ENCODE measurements around the gene SPDYE4.

Gene SPDYE4

DNA sequence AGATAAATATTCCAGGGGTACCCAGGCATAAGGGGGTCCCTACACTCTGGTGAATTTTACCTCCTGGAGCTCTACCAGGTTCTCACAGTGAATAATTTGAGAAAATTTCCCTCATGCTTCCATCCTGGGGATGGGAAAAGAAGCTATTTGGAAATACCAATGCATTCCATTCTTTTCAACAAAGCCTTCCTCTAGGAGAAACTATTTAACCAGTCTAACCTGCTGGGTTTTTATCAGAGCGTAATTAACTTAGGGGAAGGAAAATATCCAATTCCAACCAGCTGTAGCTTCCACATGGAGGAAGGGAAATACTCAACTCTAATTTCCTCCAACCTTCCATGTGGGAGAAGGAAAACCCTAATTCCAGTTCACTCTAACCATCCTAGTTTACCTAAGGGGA, 23.8 kb upstream of the SPDYE4 start:
- no peak for DNase-seq

DNA sequence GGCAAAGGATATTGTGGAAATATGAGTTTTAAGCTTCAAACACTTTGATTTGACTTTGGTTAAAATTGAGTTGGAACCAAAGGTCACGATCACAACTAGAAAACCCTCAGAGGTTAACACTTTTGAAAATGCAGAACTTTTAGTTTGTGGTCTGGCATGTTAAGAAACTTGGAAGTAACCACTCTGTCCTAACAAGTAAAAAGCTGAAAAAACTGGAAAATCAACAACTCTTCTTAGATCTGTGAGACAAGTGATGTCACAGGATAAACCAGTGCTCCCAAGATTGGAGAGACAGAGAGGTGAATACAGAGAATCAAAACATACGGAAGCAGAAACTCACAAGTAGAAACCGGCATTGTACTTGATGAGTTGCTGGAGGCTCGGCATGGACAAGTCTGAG, 23.4 kb upstream of the SPDYE4 start:
- no peak for DNase-seq

DNA sequence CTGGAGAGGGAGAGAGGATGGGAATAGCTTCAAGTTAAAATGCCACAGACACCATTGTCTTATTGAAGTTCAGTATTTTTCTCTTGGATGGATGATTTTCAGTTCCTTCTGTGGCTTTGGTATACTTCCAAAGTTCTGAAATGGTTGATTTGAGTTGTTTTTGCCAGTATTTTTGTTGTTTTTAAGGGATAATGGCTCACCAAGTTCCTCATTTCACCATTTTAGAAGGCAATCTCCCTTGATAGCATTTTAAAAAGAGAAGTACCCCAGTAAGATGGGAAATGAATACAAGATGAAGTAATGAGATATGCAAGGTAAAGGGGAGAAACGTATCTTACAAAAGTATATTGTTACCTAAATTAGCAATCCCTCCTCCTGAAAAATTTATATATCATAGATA, 18.5 kb upstream of the SPDYE4 start:
- no peak for DNase-seq

DNA sequence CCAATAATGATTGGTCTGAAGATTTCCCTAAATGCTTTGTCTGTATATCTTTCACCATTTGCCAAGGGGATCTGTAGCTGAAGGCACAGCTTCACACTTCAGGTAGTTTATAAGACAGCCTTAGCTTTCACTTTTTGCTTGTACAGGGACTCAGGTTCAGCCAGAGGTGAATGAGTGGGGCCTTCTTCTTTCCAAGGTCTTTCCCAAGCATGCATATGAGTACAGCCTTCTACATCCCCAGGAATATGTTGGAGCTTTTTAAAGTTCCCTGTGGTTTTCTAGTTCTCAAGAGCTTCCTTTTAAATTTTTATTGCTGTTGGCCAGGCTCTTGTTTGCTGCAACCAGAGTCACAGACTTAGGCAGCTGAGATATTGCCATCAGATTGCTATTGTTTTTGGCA, 17.9 kb upstream of the SPDYE4 start:
- no peak for DNase-seq

DNA sequence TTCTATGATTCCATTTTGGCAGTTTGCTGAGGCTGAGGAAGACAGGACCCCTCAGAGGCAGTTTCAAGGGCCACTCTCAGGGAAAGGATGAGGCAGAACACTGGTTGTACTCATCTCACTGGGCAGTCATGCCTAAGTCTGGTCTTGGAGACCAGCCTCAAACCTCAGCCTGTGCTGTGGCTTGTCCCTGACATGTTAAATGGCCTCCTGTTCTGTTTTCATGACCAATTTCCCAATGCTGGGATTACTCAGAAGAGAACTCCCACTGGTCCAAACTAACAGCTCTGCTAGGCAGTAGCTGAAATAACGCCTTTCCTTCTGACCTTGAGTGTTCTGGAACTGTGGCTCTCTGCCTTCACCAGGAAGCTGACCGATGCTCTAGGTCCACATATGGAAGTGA, 8.4 kb upstream of the SPDYE4 start:
- DNase-seq = no peak

DNA sequence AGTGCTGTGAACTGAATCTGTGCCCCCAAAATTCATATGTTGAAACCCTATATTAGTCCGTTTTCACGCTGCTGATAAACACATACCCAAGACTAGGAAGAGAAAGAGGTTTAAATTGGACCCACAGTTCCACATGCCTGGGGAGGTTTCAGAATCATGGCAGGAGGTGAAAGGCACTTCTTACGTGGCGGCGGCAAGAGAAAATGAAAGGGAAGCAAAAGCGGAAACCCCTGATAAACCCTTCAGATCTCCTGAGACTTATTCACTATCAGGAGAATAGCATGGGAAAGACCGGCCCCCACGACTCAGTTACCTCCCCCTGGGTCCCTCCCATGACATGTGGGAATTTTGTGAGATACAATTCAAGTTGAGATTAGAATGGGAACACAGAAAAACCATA, 3.7 kb upstream of the SPDYE4 start:
- no peak for DNase-seq

DNA sequence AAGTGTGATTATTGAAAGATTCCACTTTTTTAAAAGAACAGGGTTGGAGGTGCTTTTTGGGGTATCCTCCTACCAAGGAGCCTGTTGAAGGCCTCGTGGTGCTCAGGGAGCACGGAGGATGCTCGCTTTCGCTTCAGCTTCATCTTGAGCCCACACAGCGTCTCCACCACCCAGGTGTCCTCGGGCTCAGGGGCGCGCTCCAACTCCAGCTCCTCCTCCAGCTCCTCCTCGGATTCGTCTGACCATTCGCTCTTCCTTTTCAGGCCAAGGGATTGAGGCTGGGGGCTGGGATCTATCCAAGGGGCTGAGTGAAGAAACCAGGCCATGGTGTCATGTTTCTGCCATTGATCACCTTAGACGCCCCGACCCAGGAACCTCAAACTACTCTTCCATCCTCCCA, 1.2 kb downstream of the SPDYE4 start:
- no peak for DNase-seq

DNA sequence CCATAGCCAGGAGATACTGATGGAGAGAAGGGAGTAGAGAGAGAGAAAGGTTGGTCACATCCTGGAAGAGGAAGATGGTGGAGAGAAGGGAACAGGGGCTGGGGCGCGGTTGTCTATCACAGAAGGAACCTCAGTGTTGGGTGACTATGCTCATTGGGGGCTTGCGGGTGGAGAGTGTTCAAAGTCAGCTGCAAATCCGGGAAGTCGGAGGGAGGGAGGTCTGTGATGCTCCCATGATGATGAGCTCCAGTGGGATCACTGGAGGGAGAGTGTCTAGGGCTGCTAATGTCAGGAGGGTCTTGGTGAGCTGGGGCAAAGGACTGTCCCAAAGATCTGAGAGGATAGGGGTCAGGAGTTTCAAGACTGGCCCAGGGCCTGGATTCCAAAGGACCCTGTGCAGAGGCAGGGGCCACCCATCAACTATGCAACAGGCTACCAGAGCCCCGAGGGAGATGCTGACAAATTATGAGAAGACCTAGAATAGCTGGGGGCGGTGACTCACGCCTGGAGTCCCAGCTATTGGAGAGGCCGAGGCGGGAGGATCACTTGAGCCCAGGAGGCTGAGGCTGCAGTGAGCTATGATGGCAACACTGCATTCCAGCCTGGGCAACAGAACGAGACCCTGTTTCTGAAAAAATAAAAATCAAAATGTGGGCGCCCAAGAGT, 2.6 kb downstream of the SPDYE4 start:
- DNase-seq = no peak

DNA sequence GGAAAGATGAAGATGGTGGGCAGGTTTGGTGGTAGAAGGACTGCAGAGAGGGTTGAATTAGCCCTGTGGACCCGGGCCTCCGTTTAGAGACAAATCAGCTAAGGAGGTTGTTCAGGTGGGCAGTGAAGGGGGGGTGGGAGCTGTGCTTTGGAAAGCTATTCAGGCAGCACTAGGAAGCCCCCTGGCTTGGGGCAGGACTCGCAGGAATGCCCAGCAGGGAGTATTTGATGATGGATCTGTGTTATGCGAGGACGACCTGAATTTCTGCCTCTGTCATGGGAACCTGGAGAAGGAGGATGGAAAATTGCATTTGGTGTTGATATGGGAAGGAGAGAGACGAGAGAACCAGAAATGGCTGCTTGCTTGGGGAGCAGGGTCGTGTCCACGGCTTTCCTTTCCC, 3.5 kb downstream of the SPDYE4 start:
- DNase-seq = no peak

DNA sequence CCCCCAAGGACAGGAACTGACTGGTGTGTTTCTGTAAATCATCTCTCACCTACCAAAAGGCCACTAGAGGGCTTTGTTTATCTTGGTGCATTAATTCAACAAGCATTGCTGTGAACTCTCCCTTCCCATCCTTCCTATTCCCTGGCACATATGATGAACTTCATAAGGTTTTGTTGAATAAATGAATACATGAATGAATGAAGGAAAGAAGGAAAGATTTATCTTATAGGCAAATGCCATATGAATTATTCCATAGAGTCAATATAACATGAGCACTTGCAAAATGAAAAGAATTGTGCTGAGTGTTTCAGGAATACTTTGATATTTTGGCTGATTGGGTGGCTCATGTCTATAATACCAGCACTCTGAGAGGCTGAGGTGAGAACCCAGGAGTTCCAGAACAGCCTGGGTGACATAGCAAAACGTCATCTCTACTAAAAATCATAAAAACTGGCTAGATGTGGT, 4.3 kb downstream of the SPDYE4 start:
- no peak for DNase-seq

DNA sequence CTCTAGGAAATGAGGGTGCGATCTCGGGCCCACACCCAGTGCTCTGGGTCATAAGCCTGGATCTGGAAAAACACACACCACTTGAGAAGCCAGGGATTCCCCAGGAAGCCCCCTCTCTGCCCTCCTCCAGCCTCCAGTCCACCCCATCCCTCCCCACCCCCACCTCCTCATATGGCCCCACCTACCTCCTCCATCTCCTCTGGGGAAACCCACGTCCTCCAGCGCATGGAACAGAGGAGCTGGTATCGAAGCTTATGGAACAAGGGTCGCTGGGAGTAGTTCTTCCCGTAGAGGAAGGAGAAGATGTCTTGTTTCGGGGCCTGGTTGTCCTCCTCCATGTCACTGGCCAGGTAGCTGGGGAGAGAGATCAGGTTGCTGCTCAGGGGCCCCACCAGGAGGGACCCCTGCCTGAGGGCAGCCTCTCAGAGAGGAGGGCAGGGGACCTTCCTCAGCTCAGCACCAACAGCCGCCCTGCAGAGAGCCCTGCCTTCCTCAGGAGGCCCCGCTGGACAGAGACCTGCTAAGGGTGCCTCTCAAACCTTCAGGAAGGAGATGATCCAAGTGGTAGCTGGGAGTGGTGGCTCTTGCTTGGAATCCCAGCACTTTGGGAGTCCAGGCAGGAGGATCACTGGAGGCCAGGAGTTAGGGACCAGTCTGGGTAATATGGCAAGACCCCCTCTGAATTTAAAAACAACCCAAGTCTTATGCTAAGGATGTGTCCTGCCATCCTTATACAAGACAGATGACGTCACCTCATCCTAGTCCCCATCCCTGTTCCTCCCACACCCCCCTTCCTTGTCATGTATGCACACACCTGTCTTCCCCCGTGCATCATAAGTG, 5.0 kb downstream of the SPDYE4 start:
- DNase-seq = no peak

DNA sequence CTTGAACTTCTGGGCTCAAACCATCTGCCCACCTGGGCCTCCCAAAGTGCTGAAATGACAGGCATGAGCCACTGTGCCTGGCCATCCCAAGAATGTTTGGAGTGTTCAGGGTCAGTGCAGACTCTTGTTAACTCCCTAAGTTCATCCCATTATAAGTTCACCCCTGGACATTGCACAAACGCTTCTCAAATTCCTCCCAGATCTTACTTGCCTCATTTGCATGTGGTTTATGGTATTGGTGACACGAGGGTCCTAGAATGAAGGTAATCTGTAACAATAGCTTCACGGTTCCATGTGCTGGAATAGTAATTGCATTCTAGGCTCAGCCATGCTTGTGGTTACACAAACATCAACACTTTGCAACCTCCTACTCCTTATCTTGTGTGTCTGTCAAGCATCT, 8.7 kb downstream of the SPDYE4 start:
- DNase-seq = no peak

DNA sequence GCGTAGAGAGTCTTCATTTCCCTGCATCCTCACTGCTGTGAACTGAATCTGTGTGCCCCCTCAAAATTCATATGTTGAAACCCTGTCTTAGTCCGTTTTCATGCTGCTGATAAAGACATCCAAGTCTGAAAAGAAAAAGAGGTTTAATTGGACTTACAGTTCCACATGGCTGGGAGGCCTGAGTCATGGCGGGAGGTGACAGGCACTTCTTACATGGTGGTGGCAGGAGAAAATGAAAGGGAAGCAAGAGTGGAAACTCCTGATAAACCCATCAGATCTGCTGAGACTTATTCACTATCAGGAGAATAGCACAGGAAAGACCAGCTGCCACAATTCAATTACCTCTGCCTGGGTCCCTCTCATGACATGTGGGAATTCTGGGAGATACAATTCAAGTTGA, 10.6 kb downstream of the SPDYE4 start:
- peak; percentile 27 for DNase-seq

DNA sequence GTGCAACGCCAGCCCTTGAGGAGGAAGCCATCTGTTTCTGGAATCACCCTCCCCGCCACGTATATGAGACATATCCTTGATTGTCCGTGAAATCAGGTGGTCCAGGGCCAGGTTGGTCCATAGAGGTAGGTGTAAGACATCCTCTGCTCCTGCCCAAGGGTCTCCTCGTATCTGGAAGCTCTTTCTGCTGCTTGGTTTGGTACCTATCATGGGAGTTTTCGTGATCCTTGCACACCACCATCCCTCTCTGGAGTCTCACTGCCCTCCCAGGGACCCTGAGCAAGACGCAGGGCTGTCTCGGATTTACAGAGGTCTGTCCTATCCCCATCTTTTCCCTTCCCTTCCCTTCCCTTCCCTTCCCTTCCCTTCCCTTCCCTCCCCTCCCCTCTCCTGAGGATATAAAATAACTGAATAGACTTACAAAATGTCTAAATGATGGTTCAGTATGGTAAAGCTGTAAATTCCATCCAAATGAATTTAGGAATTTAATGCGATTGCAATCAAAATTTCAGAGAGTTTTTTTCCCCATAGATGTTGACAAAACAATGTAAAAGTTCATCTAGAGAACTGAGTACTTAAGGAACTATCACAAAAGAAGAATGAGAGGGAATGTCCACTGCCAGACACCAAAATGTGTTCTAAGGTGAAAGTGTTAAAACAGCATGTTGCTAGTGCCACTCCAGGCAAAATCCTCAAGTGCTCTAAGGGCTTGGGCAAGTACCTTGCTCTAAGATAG, 11.7 kb downstream of the SPDYE4 start:
- DNase-seq = no peak

DNA sequence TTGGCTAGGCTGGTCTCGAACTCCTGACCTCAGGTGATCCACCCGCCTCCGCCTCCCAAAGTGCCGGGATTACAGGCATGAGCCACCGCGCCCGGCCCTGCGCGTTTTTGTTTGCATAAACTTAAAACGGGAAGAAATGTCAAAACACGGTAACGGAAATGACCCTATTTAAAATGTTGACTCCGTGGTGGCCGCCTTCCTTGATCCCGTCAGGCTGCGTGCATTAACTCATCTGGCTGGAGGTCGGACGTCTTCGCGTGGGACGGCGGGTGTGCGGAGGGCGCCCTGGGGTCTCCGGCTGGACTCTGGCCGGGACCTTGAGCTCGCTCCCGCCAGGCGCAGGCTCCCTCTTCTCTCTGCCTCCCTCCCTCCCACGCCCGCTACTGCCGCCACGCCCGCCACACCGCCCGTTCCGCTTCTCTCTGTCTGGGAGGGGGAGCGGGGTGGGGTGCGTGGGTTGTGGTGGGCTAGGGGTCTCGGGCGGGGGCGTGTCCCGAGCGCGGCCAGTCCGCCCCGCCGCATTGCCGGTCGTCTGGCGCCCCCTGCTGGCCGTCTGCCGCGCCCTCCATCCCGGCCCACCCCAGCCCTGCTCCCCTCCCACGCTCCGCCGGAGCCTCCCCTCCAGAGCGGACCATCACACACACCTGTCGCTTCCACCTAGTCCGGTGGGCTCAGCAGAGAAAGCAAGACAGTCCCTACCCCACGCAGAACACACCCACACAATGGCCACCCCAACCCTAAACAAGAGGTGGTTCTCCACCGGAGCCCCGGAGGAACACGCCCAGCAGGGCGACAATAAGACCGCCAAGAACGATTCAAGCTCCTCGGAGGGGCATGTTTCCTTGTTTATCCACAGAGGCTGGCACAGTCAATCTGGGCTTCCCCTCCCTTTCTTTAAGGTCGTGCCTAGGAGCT, 12.5 kb downstream of the SPDYE4 start:
- peak; percentile 91 for DNase-seq

DNA sequence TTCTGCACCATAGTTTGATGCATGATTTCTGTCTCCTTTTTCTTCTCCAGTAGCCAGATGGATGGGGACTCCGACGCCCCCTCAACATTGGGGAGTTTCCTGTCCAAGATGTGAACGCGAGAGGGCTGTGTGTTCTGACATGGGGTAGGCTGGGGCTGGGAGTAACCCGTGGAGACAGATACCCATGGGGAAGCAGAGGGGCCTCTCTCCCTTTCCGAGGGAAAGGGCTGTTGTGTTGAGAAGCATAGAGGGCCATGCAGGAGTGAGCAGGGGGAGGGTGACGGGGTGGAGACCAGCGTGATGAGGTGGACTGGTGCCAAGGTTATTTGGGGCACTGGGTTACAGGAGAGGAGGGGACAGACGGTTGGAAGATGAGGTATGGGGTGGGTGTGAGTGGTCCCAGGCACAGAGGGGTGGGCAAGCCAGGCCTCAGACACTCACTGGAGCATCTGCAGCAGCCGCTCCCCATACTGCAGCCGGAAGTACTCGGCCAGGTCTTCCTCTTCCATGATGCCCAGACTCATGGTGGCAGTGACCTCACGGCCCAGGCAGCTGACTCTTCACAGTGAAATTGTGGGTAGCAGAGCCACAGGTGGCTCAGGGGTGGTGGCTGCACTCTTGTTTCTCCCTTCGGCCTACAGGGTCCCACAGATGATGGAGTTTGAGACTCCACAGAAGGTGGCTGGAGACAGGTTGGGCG, 14.1 kb downstream of the SPDYE4 start:
- no peak for DNase-seq

DNA sequence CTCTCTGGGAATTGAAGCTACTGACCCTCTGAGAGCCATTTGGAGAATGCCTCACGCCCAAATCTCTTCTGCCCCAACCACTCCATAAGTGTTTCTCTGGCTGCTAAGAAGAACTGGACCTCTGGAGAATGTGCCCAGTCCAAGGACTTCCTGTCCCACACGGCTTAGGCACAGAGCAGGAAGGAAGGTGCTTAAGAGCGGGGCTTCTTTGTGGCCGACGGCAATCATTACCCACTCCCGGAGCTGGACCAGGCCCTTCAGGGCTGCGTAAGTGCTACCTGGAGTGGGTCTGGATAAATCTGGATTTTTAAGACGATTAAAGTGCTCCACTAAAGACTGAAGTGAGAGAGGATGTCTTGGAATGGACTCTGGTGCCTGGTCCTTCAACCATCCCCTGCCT, 15.5 kb downstream of the SPDYE4 start:
- DNase-seq = no peak

DNA sequence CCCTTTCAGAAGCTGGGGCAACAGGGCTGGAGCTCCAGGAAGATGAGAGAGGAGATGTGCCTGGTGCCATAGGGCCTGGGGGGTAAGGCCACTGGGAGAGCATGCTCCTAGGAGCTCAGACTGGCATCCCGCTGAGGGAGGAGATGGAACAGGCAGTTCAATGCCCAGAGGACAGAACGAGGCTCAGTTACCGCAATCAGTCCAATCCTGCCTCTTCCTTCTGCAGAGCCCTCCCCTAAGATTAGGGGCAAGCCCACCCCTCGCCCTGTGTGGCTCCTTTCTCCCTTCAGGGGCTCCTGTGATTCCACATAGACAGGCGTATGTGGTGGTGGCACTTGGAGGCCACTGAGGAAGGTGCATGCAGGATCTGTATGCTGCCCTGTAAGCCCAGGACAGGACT, 16.1 kb downstream of the SPDYE4 start:
- no peak for DNase-seq

DNA sequence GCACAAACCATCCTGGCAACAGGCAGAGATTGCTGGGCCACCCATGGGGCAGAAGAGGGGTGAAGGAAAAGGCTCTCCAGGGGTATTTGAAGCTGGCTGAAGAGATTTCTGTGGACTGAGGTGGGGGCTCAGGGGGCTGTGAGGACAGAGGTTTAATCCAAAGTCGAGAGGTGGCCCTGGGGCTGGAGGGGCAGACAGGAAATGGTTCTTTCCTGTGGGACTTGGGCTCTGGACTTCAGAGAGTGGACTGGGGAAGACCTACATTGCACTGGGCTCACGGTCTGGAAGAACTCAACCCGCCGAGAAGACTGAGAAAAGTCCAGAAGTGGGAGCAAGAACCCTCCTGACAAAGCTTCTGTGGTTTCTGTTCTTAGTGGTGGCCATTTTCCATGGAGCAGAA, 16.6 kb downstream of the SPDYE4 start:
- DNase-seq = no peak

DNA sequence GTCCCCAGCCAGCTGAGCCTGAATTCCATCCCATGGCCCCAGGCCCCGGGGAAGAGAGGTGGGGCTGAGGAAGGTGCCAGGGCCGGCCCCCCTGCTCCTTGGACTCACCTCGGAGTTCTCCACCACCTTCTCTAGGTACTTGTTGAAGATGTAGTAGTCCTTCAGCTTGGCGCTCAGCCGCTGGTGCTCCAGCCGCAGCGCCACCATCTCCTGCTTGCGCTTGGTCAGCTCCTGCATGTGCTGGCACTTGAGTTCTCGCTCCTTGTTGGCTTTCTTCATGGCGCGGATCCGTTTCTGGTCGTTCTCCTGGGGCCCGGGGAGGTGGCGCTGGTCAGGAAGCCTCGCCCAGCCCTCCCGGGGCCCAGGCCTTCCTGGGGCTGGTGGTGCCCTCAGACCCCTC, 17.0 kb downstream of the SPDYE4 start:
- no peak for DNase-seq

DNA sequence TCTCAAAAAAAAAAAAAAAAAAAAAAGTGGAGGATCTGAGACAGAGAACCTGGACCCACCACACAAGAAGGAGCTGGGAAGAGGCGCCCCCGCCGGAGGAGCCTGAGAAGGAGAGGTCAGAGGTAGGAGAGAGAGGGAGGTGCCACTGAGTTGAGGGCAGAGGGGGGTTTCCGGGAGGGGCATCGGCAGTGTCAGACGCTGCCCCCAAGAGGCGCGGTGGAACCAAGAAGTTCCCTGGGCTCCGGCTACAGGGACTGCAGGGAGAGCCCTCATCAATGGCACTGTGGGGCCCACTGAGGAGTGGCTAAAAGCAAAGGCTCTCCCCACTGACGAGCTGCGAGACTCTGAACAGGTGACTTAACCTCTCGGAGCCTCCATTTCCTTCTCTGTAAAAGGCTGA, 17.9 kb downstream of the SPDYE4 start:
- DNase-seq = peak; percentile 56

DNA sequence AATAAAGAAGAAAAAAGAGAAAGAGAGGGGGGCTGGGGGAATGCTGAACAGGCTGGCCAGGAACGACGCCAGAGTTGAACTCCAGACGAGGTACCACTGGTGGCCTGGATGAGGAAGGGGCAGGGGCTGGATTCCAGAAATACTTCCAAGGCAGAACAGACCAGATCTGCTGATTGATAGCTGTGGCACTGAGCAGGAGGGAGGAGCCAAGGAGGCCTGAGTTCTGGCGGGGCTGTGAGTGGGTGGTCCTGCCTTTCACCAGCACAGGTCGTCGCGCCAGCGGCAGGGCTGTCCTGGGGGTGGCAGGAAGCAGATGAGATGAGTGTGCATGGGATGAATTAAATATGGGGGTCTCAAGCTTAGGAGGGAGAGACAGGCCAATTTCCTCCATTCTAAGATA, 19.2 kb downstream of the SPDYE4 start:
- no peak for DNase-seq
